Stimulated activated CD4-positive, alpha-beta T cell treated with anti-CD3 and anti-CD28 coated beads, TNF-alpha, amount 100 ng/mL, for 24 hours (primary cell): ENCODE results near the gene POLD3.

ENCODE experiments used
- DNase-seq, 3 experiments: peaks; one replicate each; pipeline ENCODE4 v3.0.0-alpha.2; 2020; ENCODE audit warnings: low read depth in 3 of 3

The POLD3 gene

DNA sequence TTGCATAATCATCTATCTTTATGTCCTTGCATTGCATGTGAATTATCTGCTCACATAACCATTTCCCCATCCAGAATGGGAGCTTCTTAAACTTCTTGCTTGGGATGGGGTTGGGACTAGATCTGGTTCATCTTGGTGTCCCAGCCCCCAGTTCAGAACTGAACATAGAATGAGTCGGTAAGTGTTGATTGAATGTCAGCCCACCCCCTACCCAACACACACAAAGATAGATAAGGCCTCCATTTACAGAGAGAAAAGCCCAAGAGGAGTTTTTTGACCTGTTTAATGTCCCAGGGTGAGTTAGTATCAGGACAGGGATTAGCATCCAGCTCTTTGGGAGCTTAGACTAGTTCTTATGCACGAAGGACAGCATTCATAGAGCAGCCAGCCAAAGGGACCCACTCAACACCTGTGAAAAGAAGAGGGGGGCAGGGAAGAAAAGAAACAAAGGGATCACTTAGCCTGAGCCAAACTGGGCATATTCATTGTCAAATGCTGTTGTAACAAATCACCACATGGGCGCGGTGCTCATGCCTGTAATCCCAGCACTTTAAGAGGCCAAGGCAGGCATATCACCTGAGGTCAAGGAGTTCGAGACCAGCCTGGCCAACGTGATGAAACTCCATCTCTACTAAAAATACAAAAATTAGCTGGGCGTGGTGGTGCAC lies 81.4 kb downstream of the POLD3 start:
- DNase-seq, result no peak

DNA sequence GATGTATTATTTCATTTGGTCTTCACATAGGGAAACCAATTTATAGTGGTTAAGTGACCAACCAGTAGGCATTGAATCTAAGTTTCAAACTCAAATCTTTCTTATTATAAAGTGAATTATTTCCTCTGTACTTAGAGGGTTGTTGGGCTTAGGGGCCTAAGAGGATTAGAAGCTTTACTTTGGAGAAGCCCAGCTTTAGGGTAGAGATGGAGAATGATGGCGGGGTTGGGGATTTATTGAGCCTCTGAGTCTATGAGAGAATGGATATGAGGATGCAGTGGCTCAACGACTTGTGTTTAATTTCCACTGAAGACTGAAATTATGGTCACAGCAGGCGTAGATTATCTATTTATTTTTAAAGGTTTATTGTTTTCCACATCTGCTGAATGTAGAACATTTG lies 83.4 kb downstream of the POLD3 start:
- DNase-seq, result no peak

DNA sequence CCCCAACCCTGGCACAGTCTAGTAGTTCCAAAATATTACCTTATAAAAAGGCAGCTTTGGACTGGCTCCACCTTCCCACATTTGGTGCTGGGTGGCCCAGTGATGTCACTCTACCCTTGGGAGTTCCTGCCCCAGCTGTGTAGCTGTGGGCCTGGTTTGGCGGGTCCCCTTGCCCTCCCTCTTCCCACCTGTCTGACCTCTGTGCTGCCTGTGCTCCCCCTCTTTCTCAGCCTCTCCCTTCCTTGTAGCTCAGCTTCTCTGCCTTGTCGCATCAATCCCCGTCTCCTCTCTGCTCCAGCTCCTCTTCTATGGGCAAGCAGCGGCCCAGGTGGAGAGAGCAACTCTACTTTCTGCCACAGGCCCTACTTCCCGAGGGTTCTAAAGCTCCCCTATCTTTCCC lies 84.2 kb downstream of the POLD3 start:
- DNase-seq, result no peak

DNA sequence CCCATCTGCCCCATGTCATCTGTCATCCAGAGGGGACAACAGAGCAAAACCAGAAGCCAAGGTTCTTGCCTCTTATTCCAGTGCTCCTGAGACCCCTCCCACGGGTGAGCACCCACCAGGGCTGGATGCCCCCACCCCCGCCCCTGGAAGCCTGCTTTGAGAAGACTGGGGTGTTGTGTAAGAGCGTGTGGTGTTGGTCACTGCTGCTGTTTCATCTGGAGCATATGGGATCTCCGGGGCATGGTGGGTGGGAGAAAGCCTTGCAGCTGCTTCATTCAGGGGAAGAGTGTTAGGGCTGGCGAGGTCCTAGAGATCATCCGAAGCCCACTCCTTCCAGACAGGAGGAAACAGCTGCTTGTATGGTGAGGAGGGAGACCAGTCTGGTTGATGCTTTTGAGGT lies 84.7 kb downstream of the POLD3 start:
- DNase-seq, result no peak

DNA sequence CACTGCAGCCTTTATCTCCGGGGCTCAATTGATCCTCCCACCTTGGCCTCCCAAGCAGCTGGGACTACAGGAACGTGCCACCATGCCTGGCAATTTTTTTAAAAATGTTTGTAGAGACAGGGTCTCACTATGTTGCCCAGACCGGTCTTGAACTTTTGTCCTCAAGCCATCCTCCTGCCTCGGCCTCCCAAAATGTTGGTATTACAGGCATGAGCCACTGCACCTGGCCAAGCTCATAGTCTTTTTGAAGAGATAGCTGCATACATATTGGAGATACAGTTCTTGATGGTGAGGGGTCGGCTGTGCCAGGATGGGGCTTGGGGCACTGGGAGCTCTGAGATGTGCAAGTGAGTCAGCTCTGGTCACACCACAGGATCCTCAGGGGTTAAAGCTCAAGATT lies 85.7 kb downstream of the POLD3 start:
- DNase-seq, result no peak

DNA sequence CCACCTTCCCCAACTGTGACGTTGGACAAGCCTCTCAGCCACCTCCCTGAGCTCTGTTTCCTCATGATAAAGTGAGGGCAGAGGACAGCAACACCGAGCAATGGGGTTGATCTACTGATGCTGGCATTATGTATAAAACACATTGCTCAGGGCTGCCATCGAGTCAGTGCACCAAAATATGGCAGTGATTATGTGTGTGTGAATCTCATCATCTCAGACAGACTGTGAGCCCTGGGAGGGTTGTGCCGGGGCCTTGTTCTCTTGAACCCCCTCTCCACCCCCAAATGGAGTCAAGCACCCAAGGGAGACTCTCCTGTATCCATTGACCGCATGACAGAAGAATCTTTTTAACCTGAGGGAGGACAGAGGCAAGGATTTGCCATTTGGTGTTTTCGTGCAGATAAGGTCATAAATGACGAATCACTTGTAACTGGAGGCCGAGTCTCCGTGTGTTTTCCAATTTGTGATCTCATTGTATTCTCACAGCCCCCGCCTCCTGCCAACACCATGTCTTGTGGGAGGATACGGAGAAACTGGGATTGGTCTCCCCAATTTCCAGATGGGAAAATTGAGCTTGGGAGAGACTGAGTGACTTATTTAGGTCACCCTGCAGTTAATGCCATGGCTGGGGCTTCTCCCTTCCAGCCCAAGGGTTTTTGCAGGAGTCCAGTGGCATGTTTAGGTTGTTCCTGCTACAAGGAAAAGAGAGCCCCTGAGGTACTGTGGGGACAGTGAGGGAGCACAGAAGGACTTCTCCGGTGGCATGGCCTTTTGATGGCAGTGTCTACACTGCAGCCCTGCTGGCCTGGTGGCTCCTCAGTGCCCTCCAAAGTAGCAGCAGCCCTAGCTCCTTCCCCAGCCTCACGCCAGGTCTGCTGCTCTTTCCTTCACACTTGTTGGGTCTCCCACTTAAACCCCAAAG lies 86.5 kb downstream of the POLD3 start:
- DNase-seq, result no peak

DNA sequence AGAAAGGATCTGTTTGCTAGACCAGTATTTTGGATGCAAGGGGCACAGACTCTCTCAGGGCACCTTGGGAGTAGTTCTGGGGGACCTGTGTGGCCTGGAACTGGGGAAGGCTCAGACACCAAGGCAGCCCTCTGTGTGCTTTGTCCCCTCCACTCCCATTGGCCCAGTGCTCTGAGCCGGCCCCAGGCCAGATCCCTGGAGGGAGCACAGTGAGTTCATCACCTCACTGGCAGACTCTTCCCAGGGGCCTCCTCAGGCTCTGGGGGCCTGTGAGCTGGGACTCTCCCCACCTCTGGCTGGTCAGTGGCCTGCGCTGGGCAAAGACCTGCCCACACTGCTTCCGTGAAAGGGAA lies 87.1 kb downstream of the POLD3 start:
- no peak for DNase-seq

DNA sequence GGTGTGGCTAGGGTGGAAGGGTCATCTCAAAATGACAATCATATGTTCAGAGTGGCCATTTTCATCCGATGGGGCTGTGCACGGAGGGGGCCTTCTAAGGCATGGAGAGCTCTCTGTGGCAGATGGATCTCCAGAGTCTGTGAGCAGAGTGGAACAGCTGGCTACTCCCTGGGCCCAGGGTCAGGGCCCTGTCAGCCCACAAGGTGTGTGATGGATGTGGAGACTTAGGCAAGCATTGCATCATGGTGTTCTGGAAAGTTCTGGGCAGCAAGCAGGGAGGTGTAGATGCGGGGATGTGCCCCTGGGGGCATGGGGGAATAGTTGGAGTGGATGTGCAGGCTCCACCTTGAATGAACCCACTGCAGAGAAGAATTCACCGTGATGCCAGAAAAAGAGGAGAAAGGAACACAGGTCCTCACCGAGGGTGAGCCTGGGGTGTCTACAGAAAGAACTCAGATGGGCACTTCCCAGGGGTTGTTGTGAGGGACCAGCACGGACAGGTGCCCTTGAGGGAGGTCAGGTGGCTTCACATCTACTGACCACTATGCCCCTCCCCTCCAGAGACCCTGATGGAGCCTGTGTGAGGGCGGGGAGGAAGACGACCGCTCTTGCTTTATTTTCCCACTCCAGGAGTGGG lies 87.8 kb downstream of the POLD3 start:
- DNase-seq, result no peak

DNA sequence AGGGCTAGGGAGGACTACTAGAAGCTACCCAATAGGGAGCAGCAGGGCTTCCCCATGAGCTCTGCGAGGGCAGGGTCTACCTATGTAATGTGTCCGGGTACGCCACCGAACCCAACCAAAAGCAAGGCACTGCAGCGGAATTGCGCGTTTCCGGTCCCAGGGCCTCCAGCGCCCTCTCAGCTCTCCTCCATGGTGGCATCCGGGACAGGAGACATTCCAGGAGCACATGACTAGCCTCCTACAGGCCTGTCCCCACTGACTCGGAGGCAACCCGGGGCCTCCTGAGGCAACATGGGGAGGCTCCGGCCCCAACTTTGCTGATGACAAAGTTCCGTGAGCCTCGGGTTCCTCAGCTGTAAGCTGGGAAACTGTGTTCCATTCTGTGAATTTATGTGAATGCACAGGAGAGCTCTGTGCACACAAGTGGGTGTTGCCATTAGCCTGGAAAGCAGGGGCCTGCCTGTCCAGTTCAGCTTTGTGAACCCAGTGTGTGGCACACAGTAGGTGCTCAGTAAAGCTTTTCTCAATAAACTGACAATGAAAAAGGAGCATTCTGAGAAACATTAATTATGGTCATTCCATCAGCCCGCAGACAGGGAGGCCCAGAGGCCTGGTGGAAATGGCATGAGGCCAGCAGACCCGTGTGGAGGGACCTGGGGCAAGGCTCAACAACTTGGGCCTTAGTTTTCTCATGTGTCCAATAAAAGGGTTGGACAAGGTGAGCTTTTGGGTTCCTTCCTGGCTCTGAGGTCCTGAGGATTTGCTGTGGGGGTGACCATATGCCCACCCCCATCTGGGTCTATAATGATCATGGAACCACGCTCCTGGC lies 88.5 kb downstream of the POLD3 start:
- DNase-seq, result no peak

DNA sequence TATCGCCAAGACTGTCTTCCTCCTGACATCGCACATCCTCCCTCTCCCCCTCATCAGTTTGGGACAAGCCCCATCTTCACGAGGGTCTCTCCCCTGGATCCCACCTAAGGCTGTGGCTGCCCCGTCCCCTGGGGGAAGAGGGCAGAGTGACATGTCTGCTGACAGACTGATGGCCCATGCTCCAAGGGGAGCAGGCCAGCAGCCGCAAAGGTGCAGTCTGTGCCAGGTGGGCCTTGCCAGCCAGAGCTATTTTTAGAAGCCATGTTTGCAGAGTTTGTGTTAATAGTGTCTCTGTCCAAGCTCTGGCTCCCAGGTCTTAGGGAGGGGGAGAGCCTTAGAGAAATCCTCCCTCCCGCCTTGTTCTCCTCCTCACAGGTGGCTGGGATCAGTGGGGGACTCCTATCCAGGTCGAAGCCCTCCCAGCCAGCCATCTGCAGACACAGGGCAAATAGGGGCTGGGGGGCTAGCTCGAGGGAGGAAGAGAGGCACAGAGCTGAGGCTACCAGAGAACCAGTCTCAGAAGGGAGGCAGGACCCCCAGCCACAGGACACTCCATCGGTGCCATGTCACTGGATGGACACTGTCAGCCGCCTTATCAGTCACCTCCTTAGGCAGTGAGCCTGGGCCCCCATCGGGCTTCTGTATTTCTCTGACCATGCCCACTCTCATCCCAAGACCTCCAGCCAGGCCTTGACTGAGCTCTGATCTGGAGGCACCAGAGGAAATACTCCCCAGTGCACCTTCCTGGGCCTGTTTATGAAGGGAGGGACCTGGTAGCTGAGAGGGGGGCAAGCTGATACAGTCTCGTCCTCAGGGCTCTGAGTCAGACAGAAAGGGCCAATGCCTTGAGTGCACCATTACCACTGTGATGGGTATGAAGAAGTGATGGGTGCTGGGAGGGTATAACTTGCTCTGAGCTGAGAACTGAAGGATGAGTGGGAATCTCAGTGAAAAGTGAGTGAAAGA lies 89.6 kb downstream of the POLD3 start:
- no peak for DNase-seq

DNA sequence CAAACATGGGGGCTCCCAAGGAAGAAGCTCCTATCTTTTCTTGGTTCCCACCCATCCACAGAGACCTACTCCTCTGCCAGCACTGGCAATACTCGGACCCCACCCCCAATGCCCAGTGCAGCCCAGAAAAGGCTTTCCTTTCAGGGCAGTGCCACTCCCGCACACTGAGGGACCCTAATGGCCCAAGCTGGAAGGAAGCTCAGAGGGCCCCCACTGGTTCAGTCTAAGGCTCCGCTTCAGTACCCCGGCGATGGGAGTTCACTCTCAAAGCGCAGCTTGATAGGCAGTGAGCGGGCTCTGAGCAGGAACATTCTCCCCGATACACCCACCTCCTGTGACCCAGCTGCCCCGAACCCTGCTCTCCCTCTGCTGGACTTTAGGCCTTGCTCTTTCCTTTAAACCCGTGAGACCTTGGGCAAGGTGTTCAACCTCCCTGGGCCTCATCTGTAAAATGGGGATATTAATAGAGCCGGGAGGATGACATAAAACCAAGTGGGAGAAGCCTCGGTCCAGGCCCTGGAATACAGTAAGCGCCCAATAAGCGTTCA lies 90.4 kb downstream of the POLD3 start:
- DNase-seq, result no peak

DNA sequence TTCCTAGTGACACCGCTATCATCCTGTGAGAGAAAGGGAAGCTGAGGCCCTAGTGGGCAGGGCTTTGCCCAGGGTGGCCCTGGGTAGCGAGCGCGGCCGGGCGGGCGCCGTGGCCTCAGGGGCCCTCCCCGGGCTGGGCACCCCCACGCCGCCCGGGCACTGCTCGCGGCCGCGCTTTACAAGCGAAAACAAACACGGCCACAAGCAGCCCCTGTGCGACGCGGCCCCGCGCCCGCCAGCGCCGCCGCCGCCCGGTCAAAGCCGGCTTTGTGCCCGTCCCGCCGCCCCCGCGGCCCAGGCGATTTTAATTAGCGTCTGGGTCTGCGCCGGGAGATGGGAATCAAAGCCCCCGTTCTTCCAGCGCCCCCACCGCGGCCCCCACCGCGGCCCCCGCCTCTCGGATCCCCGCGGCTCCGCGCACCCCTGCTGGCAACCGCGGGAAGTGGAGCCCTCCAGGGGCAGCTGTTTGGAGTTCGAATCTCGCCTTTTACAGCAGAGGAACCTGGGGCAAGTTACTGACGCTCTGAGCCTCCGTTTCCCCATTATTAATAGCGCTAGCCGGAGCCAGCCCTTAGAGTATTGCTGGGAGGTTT lies 91.0 kb downstream of the POLD3 start:
- DNase-seq, result no peak

DNA sequence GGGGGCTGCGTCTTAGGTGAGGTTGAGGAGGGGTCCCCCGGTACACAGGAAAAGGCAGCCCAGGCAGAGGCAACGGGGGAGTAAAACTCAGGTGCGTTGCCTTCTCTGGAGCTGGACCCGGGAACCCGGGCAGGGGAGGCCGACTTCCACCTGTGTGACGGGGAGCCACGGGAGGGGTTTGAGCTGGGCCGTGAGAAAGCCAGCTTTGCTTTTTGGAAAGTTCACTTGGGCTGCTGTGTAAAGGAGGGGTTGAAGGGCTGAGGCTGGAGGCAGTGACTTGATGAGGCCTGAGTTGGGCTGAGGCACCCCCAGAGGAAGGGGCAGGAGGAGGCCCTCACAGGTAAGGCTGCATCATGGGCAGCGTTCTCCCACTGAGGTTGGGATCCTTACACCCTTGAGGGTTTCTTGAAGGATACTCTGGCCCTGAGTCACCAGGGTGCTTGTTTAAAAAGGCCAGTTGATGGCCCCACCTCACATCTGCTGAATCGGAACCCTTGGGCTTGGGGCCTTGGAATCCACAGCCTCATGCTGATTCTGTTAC lies 91.6 kb downstream of the POLD3 start:
- no peak for DNase-seq

DNA sequence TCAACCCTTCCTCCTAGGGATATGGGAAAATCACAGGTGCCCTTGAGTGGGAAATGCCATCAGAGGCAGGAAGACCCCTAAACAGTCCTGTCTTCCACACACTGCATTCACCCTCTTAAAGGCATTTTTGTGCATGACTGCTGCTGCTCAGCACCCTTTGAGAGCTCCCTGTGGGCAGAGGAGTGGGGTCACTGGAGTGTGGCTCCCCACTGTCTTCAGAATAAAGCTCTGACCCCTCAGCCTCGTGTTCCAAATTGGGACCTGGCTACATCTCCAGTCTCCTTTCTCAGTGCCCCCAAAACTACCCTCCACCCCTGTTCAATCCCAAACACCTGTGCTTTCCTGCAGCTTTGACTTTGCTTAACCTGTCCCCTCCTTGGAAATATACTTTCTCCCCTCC lies 92.3 kb downstream of the POLD3 start:
- DNase-seq, result no peak

DNA sequence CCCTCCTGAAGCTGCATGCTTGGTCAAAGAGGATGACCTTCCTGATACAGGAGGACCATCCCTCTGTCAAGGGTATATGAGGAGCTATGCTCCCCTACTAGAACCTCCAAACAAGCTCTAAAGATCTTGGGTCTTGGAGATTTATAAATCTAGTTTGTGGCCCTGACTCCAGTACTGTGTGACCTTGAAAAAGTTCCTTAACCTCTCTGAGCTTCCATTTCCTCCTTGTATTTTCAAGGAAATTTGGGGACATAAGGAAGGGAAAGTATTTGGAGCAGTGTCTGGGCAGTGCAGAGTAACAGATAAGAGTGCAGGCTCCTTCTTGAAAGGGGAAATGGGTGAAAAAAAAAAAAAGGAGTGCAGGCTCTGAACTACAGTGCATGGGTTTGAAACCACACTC lies 93.0 kb downstream of the POLD3 start:
- DNase-seq, result no peak

DNA sequence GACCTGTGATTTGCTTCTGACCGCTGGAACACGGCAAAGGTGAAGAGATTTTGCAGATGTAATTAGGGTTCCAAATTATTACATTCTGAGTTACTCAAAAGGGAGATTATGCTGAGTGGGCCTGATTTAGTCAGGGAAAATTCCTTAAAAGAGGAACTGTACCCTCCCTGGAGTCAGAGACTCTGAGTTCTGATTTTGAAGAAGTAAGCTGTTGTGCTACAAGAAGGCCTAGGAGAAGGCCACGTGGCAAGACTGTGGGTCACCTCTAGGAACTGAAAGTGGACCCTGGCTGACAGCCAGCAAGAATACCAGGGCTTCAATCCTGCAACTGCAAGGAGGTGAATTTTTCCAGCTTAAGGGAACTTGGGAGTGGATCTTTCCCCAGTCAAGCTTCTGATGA lies 93.5 kb downstream of the POLD3 start:
- DNase-seq, result no peak

DNA sequence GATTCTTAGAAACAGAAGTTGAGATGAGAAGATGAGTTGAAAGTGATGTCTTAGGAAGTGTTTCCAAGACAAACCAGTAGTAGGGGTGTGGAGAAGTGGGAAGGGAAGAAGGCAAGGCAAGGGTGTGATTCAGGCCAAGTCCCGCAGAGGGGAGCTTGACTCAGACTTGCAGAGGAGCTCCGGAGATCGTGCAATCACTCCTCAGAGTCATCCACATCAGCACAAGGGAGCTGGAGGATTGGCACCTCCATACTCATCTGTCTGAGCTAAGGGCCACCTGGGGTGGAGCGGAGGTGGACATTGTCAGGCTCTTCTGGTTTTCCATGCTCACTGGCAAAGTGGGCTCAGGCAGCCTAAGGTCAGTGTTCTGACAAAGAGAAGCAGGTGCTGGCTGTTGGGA lies 94.4 kb downstream of the POLD3 start:
- DNase-seq, result no peak

DNA sequence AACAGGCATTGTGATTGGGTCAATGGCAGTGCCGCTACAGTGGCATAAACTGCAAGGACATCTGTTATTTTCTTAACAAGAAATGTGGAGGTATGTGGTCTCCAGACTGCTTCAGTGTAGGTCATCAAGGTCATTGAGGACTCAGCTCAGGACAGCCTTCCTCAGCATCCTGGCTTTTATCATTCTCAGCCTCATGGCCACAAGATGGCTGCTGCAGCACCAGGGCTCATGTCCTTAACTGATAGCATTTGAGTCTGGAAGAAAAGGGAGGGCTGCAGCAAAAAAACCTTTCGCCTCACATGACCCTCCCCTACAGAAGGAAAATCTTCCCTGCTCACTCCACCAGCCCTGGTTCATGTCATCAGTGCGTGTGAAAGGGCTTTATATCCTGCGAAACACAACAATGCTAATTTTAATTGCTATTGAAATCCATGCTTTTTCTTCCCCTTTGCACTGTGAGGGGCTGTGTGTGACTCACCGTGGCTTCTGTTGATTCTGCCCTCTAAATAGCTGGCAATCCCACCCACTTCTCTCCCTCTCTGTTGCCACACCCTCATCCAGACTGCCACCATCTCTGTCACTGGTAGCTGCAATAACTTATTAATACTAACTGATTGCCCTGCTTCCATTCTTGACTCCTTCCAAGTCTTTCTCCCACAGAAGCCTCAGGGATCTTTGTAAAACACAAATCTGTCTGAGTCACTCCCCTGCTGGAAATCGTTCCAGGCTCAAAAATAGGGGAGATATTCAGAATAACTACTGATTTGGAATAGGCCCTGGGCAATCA lies 95.0 kb downstream of the POLD3 start:
- DNase-seq, result no peak

DNA sequence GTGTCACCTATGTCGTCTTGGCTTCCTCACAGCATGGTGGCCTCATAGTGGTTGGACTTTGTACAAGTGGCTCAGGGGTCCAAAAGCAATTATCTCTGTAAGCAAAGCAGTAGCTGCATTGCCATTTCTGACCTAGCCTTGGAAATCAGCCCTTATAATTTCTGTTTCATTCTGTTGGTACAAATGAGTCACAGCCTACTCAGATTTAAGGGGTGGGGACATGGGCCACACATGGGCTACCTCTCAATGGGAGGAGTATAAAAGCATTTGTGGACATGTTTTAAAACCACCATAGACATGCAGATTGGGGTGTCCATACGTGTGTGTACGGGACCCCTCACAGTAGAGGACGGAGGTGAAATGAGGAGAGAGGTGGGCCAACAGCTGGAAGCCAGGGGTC lies 97.3 kb downstream of the POLD3 start:
- no peak for DNase-seq
